Right ventricle myocardium inferior (tissue), 1 donor: ENCODE measurements around the gene PRR3. TPM values are rescaled to one million over a fixed set of nuclear protein-coding genes. Genes with fewer than 3 reads are reported as not detected.
A peak's percentile ranks its signal among the peaks of the same experiment; 100 is the strongest.
"Not testable (repeated sequence)": the region's sequence is repeated elsewhere in the genome, so short reads cannot be mapped to it uniquely, and the experiment has no call there.

Source experiments
- ATAC-seq: fragments of 200-7000 bp; cut with Tn5 transposase; one replicate; pipeline ENCODE4 v1.9.1; 2020; ENCODE audit warnings: mild to moderate bottlenecking, moderate library complexity
- DNase-seq: peaks from one replicate; pipeline ENCODE4 v3.0.0; 2021; ENCODE audit errors: missing footprints
- intact Hi-C: fragments of 100-400 bp; cut with DNase I; formaldehyde crosslinking; loops from one replicate; pipeline ENCODE4 v1.11.0; 2022
- long read RNA-seq: library from polyadenylated mRNA; unstranded; transcript quantifications from one replicate; pipeline ENCODE4 v2.0.0, GENCODE V29; 2021
- total RNA-seq: library from RNA; stranded (reverse); fragmentation: NEBNext Ultra II Directional; extraction: Animal tissue kit (Norgen Biotek cat#: 25700); gene quantifications from one replicate; pipeline ENCODE4 v1.2.1, GENCODE V29; 2021
- donor health status: DM: no; HTN: yes; CAD: no; lungs with severe emphysema.

The PRR3 gene, protein sequence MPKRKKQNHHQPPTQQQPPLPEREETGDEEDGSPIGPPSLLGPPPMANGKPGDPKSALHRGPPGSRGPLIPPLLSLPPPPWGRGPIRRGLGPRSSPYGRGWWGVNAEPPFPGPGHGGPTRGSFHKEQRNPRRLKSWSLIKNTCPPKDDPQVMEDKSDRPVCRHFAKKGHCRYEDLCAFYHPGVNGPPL
- total RNA-seq: 2.8 TPM
- long read RNA-seq, partial matches to known transcripts: 1 of 1 reads
- long read RNA-seq, other reads (novel, unspliced or antisense): 0 of 1 reads

DNA sequence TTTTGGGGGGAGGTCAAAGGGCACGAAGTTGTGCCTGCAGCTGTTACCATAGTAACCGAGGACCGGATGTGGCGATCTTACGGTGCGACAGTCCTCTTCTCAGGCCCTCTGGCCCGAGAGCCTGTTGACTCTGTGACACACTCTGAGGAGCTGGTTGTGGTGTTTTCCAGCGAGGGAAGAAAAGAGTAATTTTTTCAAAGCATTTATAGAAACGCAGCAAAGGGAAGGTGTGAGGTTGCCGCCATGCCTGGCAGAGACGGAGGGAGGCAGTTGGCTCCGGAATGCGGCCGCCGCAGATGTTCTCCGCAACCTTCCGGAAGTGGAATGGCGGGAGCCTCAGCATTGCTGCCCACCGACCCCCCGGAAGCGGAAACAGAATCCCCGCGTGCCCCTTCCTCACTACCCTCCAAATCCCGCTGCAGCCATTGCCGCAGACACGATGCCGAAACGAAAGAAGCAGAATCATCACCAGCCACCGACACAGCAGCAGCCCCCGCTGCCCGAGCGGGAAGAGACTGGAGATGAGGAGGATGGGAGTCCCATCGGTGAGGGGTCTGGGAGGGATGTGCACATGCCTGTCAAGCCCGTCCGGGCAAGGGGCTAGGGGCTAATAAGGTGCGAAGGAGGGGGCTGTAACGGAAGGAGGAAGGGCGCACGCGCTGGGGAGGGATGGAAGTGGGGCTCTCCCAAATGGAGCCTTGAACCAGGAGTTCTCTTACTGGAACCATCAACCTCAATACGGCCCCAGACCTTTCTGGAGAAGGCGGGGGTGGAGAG lies at the start of gene PRR3:
Gene PRR3, plus strand, starts transcription at position 390 of the 777 bp plus-strand sequence. Its CDS starts 50 bp downstream, at position 440.
- intact Hi-C loops: loop anchor here (2.0 to 5.0 kb wide), 3 partner anchors 14 to 165 kb away; partner anchors contain the start of genes ABCF1, MRPS18B, PPP1R10 and TUBB
- DNase-seq: peak; percentile 94
- peak; percentile 86 for ATAC-seq

DNA sequence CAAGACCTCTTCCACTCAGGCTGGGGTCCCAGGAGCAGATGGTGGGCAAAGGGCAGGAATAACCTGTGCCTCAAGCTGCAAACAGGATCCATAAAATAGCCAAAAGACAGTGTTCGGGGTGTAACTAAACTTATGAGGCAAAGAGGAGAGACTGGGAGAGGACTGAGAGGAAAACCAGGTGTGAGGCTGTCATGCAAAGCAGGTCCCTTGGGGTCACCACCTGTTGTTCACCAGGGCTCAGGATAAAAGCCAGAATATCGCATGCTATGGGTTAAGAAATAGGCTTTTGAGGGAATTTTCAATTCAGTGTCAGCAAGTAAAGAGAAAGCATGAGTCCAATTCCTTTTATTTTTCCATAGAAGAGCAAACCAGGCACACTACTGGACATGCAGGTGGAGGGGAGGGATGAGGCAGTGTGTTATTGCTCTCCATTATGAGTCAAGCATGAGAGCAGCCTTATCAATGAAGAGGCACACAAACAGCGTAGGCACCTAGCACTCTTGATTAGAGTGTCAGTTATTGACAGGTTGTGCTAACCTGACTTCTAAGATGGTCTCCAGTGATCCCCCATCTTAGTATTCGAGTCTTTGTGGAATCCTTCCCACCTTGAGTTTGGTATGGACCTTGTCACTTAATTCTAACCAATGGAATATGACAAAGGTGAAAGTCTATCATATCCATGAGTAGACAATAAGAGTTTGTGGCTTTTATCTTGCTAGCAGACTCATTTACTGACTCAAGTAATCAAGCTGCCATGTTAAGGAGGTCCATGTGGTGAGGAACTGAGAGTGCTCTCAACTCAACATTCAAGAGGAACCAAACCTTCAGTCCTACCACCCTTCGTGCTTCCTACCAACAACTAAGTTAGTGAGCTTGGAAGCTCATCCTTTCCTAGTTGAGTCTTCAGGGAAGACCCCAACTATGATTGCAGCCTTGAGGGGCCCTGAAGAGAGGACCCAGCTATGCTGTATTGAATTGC lies 49.0 kb upstream of the PRR3 start:
- DNase-seq (no peak), ATAC-seq (no peak)
- intact Hi-C loops: no loop called here

DNA sequence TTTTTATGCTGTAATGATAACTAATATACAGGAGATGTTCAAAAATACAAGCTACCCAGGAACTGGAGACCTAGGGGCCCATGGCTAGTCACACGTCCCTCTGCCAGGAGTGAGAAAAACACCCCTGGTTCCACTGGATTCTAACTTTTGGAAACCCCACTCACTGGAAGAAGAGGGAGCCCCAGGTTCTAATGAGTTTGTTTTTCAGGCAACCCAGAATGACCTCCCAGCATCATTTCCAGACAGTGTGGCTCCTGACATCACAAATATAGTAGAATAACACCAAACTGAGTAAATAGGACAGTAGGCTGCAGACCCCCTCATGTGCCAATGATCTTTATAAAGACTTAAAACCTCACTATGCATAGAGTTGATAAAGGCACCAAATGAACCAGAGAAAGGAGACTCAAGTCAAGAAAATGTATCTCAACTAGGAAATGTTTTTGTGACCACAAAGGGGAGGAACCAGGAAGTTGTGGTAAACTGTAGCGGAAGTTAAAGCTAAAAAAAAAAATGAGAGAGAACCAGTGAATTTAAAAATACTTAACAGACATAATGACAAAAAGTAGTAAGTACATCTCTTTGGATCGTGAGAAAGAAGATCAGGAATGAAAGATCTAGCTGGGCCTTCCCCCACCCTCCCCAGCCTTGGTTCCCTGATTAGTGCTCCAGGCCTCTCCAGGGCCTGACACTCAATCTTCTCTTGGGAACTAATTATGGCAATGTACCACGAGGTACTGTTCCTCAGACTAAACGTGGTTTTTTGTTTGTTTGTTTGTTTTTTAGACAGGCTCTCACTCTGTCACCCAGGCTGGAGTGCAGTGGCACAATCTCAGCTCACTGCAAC lies 48.0 kb upstream of the PRR3 start:
- intact Hi-C loops: no loop called here
- DNase-seq (no peak), ATAC-seq (no peak)

- intact Hi-C loops: no loop called here
- ATAC-seq (no peak), DNase-seq (no peak)
Observed at GRCh38 chr6:30510419-30511168, 46.5 kb upstream of the PRR3 start.

DNA sequence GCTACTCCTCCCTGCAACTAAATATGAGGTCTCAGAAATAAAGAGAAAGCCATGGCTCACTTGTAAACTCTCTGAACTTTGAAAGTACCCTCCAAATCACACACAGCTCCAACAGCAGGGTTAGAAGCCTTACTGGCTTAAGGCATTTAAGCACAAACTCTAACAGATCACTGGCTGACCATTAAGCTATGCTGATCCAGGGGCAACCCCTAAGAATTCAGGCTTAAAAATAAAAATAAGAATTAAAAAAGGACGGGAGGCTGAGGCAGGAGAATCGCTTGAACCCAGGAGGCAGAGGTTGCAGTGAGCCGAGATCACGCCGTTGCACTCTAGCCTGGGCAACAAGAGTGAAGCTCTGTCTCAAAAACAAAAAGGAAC lies 45.9 kb upstream of the PRR3 start:
- intact Hi-C loops: no loop called here
- ATAC-seq (no peak), DNase-seq (no peak)

DNA sequence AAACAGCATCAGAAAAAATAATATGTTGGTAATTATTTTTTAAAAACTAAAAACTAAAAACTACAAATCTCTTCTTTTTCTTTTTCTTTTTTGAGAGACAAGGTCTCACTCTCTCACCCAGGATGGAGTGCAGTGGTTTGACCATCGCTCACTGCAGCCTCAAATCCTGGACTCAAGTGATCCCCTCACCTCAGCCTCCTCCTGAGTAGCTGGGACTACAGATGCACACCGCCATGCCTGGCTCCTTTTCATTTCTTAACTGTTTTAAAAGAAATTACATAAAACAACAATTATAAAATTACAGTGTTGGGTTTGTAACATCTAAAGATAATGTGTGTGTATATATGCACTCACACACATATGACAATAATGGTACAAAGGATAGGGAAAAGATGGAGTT lies 43.6 kb upstream of the PRR3 start:
- DNase-seq (no peak), ATAC-seq (no peak)
- intact Hi-C loops: no loop called here

GRCh38 chr6:30515106-30515505 lies 42.0 kb upstream of the PRR3 start:
- DNase-seq (no peak), ATAC-seq (no peak)
- intact Hi-C loops: no loop called here

DNA sequence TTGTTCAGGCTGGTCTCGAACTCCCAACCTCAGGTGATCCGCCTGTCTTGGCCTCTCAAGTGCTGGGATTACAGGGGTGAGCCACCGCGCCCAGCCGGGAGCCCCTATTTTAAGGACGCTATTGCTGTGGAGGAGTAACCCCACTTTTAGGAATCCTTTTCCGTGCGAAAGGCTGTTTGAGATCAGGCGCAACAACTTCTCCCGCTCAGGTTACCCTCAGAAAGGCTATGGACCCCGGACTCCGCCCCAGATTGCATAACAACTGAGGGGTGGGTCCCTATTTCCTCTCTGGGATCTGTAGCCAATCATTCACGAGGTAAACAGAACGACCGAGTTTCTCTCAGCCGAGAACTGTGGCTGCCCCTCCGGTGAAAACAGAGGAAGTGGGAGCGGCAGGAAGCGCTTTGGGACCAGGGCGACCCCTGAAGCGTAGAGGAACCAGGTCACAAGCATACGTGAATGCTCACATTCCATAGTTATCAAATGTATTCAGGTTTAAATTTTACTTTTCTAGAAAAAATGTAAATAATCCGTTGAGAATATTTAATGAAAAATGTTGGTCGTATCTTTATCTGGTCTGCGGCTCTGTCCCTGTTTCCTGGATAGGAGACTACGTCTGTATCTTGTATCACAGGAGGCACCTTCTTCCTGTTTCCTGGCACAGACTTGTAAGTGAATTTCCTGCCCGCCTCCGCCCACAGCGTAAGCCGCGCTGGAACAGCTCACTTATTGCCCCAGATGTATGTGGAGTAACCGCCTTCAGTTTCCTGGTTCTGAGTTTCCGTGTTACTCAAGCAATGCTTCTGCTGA lies 40.9 kb upstream of the PRR3 start:
- ATAC-seq (peak; percentile 97), DNase-seq (peak; percentile 94)
- intact Hi-C loops: no loop called here

GRCh38 chr6:30516754-30517076 lies 40.4 kb upstream of the PRR3 start:
- intact Hi-C loops, DNase-seq, ATAC-seq: not testable (repeated sequence)

- intact Hi-C loops, DNase-seq, ATAC-seq: not testable (repeated sequence)
Observed at GRCh38 chr6:30517767-30518504, 39.2 kb upstream of the PRR3 start.

GRCh38 chr6:30518505-30519145 lies 38.5 kb upstream of the PRR3 start:
- DNase-seq, ATAC-seq, intact Hi-C loops: not testable (repeated sequence)

DNA sequence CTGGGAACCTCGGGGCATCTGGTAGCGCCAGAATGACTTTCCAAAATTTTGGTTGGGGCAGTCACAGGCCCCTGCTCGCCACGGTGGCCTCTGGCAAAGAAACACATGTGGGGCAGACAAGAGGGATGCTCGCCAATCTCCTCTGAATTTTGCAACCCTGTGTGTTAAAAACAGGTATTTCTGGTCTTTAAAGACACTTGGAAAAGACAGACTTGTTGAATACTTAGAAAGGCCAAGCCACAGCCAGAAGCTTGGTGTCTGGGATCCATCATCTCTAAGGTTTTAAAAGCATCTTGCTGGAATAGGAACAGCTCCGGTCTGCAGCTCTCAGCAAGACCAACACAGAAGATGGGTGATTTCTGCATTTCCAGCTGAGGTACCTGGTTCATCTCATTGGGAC lies 36.6 kb upstream of the PRR3 start:
- DNase-seq: no peak
- intact Hi-C loops: no loop called here
- no peak for ATAC-seq

- ATAC-seq, DNase-seq, intact Hi-C loops: not testable (repeated sequence)
Observed at GRCh38 chr6:30521082-30521481, 36.0 kb upstream of the PRR3 start.

GRCh38 chr6:30521952-30522351 lies 35.1 kb upstream of the PRR3 start:
- intact Hi-C loops, ATAC-seq, DNase-seq: not testable (repeated sequence)

GRCh38 chr6:30526444-30526843 lies 30.7 kb upstream of the PRR3 start:
- ATAC-seq, DNase-seq, intact Hi-C loops: not testable (repeated sequence)
